ENCODE data around the gene ANTKMT.
A peak's percentile ranks its signal among the peaks of the same experiment; 100 is the strongest.

ANTKMT gene

GRCh38 chr16:720990-721764 lies at the start of gene ANTKMT:
ANTKMT (plus strand) TSS chr16:721146; CDS start chr16:721275, 129 bp downstream.
- peak in 9 of 10 donors; percentile 71 to 96 (median 73) for DNase-seq
- intact Hi-C loops (cut with DNase I), result loop anchor here (2.0 kb wide), 1 partner anchor 20 kb away; the partner anchor contains the start of gene CIAO3

- DNase-seq, result no peak
- intact Hi-C loops (cut with DNase I), result no loop called here
These were observed 49.4 kb upstream of the ANTKMT start for GRCh38 chr16:671353-672131.

- intact Hi-C loops (cut with DNase I), result no loop called here
- no peak for DNase-seq
These were observed 48.6 kb upstream of the ANTKMT start for GRCh38 chr16:672371-672770.

- no peak for DNase-seq
- intact Hi-C loops (cut with DNase I), result no loop called here
These were observed 48.1 kb upstream of the ANTKMT start for GRCh38 chr16:672851-673250.

GRCh38 chr16:673399-673991 lies 47.5 kb upstream of the ANTKMT start:
- no peak for DNase-seq
- intact Hi-C loops (cut with DNase I), result no loop called here

GRCh38 chr16:674214-674881 lies 46.6 kb upstream of the ANTKMT start:
- intact Hi-C loops (cut with DNase I), result no loop called here
- no peak for DNase-seq

- DNase-seq, result peak in 9 of 10 donors; percentile 45 to 94 (median 60)
- intact Hi-C loops (cut with DNase I), result no loop called here
These were observed 45.7 kb upstream of the ANTKMT start, which contains the start of gene RHBDL1 for GRCh38 chr16:674968-675883. RHBDL1 (plus strand) TSS chr16:675671; CDS start chr16:675791, 120 bp downstream.

- no peak for DNase-seq
- intact Hi-C loops (cut with DNase I), result no loop called here
These were observed 44.9 kb upstream of the ANTKMT start for GRCh38 chr16:675884-676564.

- intact Hi-C loops (cut with DNase I), result no loop called here
- DNase-seq, result no peak
These were observed 44.4 kb upstream of the ANTKMT start for GRCh38 chr16:676565-676902.

GRCh38 chr16:676913-677312 lies 44.0 kb upstream of the ANTKMT start:
- intact Hi-C loops (cut with DNase I), result no loop called here
- peak in 1 of 10 donors; percentile 69 for DNase-seq

GRCh38 chr16:677316-678190 lies 43.4 kb upstream of the ANTKMT start:
- DNase-seq, result no peak
- intact Hi-C loops (cut with DNase I), result no loop called here

GRCh38 chr16:678209-678857 lies 42.6 kb upstream of the ANTKMT start:
- DNase-seq, result no peak

GRCh38 chr16:678858-679813 lies 41.8 kb upstream of the ANTKMT start:
- DNase-seq, result peak in 5 of 10 donors; percentile 40 to 92 (median 43)
- intact Hi-C loops (cut with DNase I), result no loop called here

More at GRCh38 chr16:678209-678857, 42.6 kb upstream of the ANTKMT start:
- intact Hi-C loops (cut with DNase I), result no loop called here

- peak; percentile 70 to 97 (median 82) for DNase-seq
- intact Hi-C loops (cut with DNase I), result no loop called here
These were observed 40.9 kb upstream of the ANTKMT start, which contains the start of gene STUB1 for GRCh38 chr16:679814-680624. STUB1 (plus strand) TSS chr16:680410; CDS start chr16:680526, 116 bp downstream.

- DNase-seq, result no peak
- intact Hi-C loops (cut with DNase I), result no loop called here
These were observed 40.4 kb upstream of the ANTKMT start for GRCh38 chr16:680625-680945.

Data from posterior cingulate gyrus (tissue), 11 donors.